GM19240 (cell line): ENCODE measurements around the gene RASL10B.

Experiments used
- DNase-seq: peaks from one replicate; pipeline ENCODE4 v3.0.0; 2011; ENCODE audit warnings: low spot score; ENCODE audit not compliant: insufficient read length

RASL10B gene

GRCh38 chr17:35765086-35765710, 33.8 kb downstream of the RASL10B start:
- no peak for DNase-seq

- DNase-seq, result no peak
Measured at GRCh38 chr17:35765756-35766488, 34.5 kb downstream of the RASL10B start.

GRCh38 chr17:35766489-35766877, 35.0 kb downstream of the RASL10B start:
- DNase-seq, result no peak

- DNase-seq, result no peak
Measured at GRCh38 chr17:35766903-35767510, 35.6 kb downstream of the RASL10B start.

- no peak for DNase-seq
Measured at GRCh38 chr17:35768797-35769196, 37.4 kb downstream of the RASL10B start.

- no peak for DNase-seq
Measured at GRCh38 chr17:35769895-35770486, 38.6 kb downstream of the RASL10B start.

- DNase-seq, result no peak
Measured at GRCh38 chr17:35773129-35773528, 41.7 kb downstream of the RASL10B start.

GRCh38 chr17:35773679-35774425, 42.4 kb downstream of the RASL10B start:
- no peak for DNase-seq

GRCh38 chr17:35774499-35774898, 43.1 kb downstream of the RASL10B start:
- DNase-seq, result no peak

- DNase-seq, result no peak
Measured at GRCh38 chr17:35775039-35775438, 43.6 kb downstream of the RASL10B start.

- no peak for DNase-seq
Measured at GRCh38 chr17:35775583-35775982, 44.1 kb downstream of the RASL10B start.

GRCh38 chr17:35778641-35779196, 47.3 kb downstream of the RASL10B start:
- DNase-seq, result no peak

- no peak for DNase-seq
Measured at GRCh38 chr17:35780950-35781349, 49.5 kb downstream of the RASL10B start.

- DNase-seq, result no peak
Measured at GRCh38 chr17:35784895-35785294, 53.5 kb downstream of the RASL10B start.

- no peak for DNase-seq
Measured at GRCh38 chr17:35786941-35787432, 55.5 kb downstream of the RASL10B start.

GRCh38 chr17:35788477-35789368, 57.3 kb downstream of the RASL10B start:
- DNase-seq, result no peak

- no peak for DNase-seq
Measured at GRCh38 chr17:35790841-35791240, 59.4 kb downstream of the RASL10B start.

- DNase-seq, result no peak
Measured at GRCh38 chr17:35791681-35792350, 60.4 kb downstream of the RASL10B start.
